ENCODE data around the gene ABHD3. TPM values are rescaled to one million over a fixed set of nuclear protein-coding genes. Genes with fewer than 3 reads are reported as not detected.
A peak's percentile ranks its signal among the peaks of the same experiment; 100 is the strongest.

ABHD3 gene
- total and polyA plus RNA-seq, 10 donors = 23.8 to 34.8 (median 27.9) TPM

DNA sequence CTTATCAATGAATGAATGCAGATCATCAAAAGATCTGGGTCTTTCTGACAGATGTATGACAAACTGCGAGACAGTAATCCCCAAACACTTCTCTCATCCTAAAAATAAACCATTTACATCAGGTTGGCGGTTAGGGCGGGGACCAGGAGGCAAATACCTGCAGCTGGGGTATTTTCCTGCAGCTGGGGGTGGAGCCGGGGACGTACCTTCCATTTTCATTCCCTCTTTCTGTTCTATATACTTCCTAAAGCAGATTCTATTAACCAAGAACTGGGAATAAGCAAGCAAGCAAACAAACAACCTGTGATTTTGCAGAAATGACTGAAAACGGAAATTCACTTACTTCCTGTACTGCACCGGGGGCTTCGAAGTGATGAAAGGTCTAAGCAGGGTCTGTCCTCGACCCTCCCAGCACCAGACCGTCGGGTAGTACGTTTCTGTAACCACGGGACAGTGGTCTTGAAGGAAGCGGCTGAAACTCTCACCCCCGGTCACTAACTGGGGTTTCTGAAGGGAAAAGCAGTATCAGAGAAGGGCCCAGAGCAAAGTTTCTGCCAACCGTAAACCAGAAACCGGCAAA, 1.2 kb downstream of the ABHD3 start:
- H3K27me3 ChIP-seq (replicated peaks in 1 of 7) = no peaks in the 10 kb centered on the region
- no peak for DNase-seq
- H3K9me3 ChIP-seq = no peaks in the 10 kb centered on the region
- intact Hi-C loops (cut with DNase I; ENCODE audit: low total_unique reads) = no loop called here
- H3K36me3 ChIP-seq = peaks cover 0 to 39% (median 6%) of the 10 kb centered on the region in 6 donors
- H3K4me3 ChIP-seq = peak overlapping the region; percentile 53 to 97 (median 82)
- WGBS, 5 donors = 2 to 5% (median 2%) methylated on average over 17 of the region's 17 CpGs
- TF ChIP-seq, protein P1, sequence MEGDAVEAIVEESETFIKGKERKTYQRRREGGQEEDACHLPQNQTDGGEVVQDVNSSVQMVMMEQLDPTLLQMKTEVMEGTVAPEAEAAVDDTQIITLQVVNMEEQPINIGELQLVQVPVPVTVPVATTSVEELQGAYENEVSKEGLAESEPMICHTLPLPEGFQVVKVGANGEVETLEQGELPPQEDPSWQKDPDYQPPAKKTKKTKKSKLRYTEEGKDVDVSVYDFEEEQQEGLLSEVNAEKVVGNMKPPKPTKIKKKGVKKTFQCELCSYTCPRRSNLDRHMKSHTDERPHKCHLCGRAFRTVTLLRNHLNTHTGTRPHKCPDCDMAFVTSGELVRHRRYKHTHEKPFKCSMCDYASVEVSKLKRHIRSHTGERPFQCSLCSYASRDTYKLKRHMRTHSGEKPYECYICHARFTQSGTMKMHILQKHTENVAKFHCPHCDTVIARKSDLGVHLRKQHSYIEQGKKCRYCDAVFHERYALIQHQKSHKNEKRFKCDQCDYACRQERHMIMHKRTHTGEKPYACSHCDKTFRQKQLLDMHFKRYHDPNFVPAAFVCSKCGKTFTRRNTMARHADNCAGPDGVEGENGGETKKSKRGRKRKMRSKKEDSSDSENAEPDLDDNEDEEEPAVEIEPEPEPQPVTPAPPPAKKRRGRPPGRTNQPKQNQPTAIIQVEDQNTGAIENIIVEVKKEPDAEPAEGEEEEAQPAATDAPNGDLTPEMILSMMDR (IDR thresholded peaks at IDR 0.05 in 8 of 11, conservative IDR thresholded peaks at IDR 0.05 in 3 of 11) = no peak
- TF ChIP-seq POLR2AphosphoS5 (IDR thresholded peaks at IDR 0.05) (no peak), POLR2A (IDR thresholded peaks at IDR 0.05) (no peak)
- peak overlapping the region; percentile 68 to 98 (median 94) for H3K27ac ChIP-seq
- peaks cover 7 to 46% (median 23%) of the 10 kb centered on the region in 6 donors for H3K4me1 ChIP-seq

DNA sequence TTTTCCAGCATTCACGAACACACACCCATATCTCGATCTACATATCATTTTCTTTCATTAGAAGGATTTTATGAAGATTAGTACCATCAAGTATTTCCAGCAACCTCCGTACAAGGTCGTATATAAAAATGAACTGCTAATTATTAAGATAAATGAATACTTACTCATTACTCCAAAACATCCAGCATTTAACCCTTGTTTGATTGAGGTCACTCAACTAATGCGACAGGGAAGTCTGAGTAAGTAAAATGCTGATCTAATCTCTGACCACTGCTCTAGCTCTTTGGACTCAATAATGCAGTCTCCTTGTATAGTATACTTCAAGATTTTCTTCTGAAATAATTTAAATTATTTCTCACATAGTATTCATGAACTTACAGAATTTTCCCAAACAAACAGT, 2.0 kb downstream of the ABHD3 start:
- no peaks in the 10 kb centered on the region for H3K27me3 ChIP-seq (replicated peaks in 1 of 7)
- no peak for TF ChIP-seq POLR2AphosphoS5 (IDR thresholded peaks at IDR 0.05)
- TF ChIP-seq, protein P1 (IDR thresholded peaks at IDR 0.05 in 8 of 11, conservative IDR thresholded peaks at IDR 0.05 in 3 of 11) = no peak
- no peak for TF ChIP-seq POLR2A (IDR thresholded peaks at IDR 0.05)
- DNase-seq = no peak
- H3K9me3 ChIP-seq = no peaks in the 10 kb centered on the region
- H3K4me3 ChIP-seq = peak overlapping the region in 4 of 8 donors; percentile 64 to 97 (median 83)
- 82 to 89% (median 86%) methylated on average over 5 of the region's 5 CpGs for WGBS, 5 donors
- intact Hi-C loops (cut with DNase I; ENCODE audit: low total_unique reads) = no loop called here
- H3K27ac ChIP-seq = peak overlapping the region in 2 of 8 donors; percentile 93 to 96
- peaks cover 7 to 46% (median 23%) of the 10 kb centered on the region in 6 donors for H3K4me1 ChIP-seq
- H3K36me3 ChIP-seq = peaks cover 0 to 46% (median 6%) of the 10 kb centered on the region in 6 donors

DNA sequence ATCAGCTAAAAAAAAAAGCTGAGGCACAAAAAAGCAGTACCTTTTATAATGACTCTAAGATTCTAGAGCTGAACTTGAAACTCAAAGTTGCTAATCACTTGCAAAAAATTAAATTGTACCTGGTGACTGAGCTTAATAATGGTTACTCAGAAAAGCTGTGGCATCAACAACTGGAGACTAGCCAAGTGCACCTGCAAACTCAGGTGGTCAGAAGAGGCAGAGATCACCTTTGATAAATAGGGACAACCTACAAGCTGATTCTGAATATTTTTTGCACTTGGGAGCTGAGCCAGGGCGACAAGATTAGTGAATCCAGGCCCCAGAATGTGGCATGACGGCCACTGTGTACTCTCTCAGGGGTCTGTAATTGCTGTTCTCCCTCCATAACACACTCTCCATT, 3.0 kb downstream of the ABHD3 start:
- WGBS, 5 donors = 96 to 99% (median 97%) methylated on average over 2 of the region's 2 CpGs
- intact Hi-C loops (cut with DNase I; ENCODE audit: low total_unique reads) = no loop called here
- no peak for DNase-seq

DNA sequence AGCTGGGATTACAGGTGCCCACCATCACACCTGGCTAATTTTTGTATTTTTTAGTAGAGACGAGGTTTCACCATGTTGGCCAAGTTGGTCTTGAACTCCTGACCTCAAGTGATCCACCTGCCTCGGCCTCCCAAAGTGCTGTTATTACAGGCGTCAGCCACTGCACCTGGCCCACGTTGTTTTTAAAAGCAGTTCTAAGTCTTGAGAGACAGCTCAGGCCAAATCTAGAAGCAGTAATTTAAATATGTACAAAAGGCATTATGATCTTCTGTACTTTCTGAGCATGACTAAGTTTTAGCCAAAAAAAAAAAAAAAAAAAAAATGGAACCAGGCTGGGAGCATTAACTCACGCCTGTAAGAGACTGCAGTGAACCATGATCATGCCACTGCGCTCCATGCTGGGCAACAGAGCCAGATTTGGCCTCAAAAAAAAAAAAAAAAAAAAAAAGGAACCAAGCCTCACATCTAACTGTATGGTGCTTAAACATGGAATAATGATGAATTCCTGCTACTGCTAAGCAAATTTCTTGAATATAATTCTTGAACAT, 4.0 kb downstream of the ABHD3 start:
- H3K9me3 ChIP-seq = no peaks in the 10 kb centered on the region
- TF ChIP-seq POLR2A (IDR thresholded peaks at IDR 0.05) (no peak), POLR2AphosphoS5 (IDR thresholded peaks at IDR 0.05) (no peak)
- TF ChIP-seq, protein P1 (IDR thresholded peaks at IDR 0.05 in 8 of 11, conservative IDR thresholded peaks at IDR 0.05 in 3 of 11) = no peak
- peaks cover 7 to 43% (median 21%) of the 10 kb centered on the region in 6 donors for H3K4me1 ChIP-seq
- H3K27me3 ChIP-seq (replicated peaks in 1 of 7) = no peaks in the 10 kb centered on the region
- 88 to 93% (median 91%) methylated on average over 6 of the region's 6 CpGs for WGBS, 5 donors
- no peak for DNase-seq
- H3K27ac ChIP-seq = no peak overlapping the region
- H3K4me3 ChIP-seq = no peak overlapping the region
- intact Hi-C loops (cut with DNase I; ENCODE audit: low total_unique reads) = no loop called here
- H3K36me3 ChIP-seq = peaks cover 0 to 66% (median 6%) of the 10 kb centered on the region in 6 donors

More for the DNA sequence above, 3.0 kb downstream of the ABHD3 start:
- Histone ChIP-seq H3K36me3 (peaks cover 0 to 56% (median 6%) of the 10 kb centered on the region in 6 donors), H3K4me3 (no peak overlapping the region), H3K4me1 (peaks cover 7 to 46% (median 23%) of the 10 kb centered on the region in 6 donors), H3K27ac (no peak overlapping the region), H3K27me3 (replicated peaks in 1 of 7) (no peaks in the 10 kb centered on the region), H3K9me3 (no peaks in the 10 kb centered on the region)
- TF ChIP-seq POLR2A (IDR thresholded peaks at IDR 0.05) (no peak), POLR2AphosphoS5 (IDR thresholded peaks at IDR 0.05) (no peak)
- TF ChIP-seq, protein P1 (IDR thresholded peaks at IDR 0.05 in 8 of 11, conservative IDR thresholded peaks at IDR 0.05 in 3 of 11) = no peak

Data from spleen (tissue), 11 donors.